Omental fat pad (tissue), 4 donors: ENCODE results near the gene TNFRSF21. TPM values are rescaled to one million over a fixed set of nuclear protein-coding genes. Genes with fewer than 3 reads are reported as not detected.

Experiments used
- ATAC-seq: fragments of 150-250 bp; one replicate; pipeline ENCODE4 v1.9.1; 2016; ENCODE audit warnings: mild to moderate bottlenecking, moderate library complexity; ENCODE audit not compliant: low FRiP score
- DNase-seq: peaks from one replicate; pipeline ENCODE4 v3.0.0-alpha.2; 2019; ENCODE audit warnings: low spot score
- total RNA-seq, 4 donors: library from RNA; depleted of rRNA; stranded (reverse); fragments of >200 nt; gene quantifications; one replicate each; pipeline ENCODE4 v1.1.0, GENCODE V29; 2016
- TF ChIP-seq, protein P1 (sequence below), 3 donors: fragments of 450-650 bp; IDR thresholded peaks; one replicate each; pipeline ENCODE4 v1.5.1; 2016 to 2017; ENCODE audit warnings: antibody characterized with exemption in 3 of 3, mild to moderate bottlenecking in 3 of 3, moderate library complexity in 2 of 3

TNFRSF21 gene
- total RNA-seq, 4 donors from 2014 or later = 43.3 to 72.4 (median 64.9) TPM

DNA sequence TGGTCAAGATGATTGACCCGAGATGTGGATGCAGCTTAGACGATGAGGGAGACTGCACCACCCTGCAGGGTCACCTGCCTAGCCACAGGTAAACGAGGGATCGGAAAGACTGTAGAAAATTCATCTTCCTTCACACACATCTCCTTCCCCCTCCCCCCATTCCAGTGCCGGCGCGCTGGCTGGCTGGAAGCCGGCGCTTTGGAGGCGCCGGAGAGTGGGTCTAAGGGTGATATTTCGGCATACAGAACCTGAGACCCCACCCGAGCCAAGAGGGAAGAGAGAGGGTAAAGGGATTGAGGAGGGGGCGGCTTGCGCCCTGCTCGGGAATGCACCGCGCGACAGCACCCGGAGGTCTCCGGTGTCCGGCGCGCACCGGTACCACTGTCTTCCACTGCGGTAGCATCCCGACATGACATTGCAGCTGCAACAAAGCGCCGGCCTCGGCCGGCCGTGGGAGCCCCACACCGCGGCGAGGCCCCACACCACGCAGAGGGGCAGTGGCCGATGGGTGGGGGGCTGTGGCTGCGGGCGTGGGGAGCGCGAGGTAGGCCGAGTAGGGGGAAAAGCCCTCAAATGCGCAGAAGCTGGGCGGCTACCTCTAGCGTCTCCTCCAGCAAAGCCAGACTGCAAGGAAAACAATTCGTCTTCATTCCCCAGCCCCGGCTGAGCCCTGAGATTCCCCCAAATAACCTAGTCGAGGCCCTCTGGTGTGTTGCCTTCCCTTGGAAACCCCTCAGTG, 984 bp downstream of the TNFRSF21 start:
- DNase-seq (no peak), ATAC-seq (peak; percentile 49)

DNA sequence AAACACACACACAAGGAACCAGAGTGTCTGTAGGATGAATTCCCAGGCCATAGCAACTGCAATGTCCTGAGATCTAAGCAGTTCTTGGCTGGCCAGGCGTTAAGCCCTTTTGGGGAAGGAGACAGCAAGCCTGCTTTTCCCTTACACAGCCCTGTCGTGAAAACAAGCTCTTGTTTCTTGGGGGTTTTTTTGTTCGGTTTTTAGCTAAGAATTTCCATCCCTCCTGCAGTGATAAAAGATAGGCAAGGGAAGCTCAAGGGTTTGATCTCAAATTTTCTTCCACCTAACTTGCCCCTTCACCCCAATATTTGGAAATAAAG, 1.5 kb downstream of the TNFRSF21 start:
- TF ChIP-seq, protein P1, sequence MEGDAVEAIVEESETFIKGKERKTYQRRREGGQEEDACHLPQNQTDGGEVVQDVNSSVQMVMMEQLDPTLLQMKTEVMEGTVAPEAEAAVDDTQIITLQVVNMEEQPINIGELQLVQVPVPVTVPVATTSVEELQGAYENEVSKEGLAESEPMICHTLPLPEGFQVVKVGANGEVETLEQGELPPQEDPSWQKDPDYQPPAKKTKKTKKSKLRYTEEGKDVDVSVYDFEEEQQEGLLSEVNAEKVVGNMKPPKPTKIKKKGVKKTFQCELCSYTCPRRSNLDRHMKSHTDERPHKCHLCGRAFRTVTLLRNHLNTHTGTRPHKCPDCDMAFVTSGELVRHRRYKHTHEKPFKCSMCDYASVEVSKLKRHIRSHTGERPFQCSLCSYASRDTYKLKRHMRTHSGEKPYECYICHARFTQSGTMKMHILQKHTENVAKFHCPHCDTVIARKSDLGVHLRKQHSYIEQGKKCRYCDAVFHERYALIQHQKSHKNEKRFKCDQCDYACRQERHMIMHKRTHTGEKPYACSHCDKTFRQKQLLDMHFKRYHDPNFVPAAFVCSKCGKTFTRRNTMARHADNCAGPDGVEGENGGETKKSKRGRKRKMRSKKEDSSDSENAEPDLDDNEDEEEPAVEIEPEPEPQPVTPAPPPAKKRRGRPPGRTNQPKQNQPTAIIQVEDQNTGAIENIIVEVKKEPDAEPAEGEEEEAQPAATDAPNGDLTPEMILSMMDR (IDR thresholded peaks at IDR 0.05) = no peak
- DNase-seq (no peak), ATAC-seq (no peak)

More for the DNA sequence above, 984 bp downstream of the TNFRSF21 start:
- TF ChIP-seq, protein P1 (IDR thresholded peaks at IDR 0.05) = no peak

DNA sequence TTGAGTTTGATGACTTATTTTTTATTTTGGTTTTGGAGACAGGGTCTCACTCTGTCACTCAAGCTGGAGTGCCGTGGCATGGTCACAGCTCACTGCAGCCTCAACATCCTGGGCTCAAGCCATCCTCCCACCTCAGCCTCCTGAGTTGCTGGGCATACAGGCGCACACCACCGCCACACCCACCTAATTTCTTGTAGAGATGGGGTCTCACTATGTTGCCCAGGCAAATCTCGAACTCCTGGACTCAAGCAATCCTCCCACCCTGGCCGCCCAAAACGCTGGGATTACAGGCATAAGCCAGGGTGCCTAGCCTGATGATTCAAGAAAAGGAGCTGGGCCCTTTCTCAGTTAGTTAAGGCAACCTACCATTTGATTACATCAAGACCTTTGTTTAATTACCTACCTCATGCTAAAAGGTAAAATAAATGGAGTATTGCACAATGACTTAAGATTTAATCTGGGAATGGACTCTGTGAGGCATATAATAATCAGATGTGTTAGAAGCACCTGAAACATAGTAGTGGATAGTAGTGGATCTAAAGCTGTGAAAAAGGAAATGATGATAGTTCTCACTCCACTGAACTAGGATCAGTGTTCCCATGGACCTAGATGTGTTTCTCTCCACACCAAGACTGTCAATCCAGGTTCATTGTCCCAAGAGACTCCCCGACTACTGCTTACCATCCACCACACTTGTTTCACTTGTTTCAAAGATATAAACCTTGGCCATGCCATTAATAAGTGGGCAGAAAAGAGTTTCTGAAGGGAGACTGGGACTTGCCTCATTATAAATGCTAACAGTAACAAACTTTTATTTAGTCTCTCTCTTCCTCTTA, 2.1 kb downstream of the TNFRSF21 start:
- TF ChIP-seq, protein P1 (IDR thresholded peaks at IDR 0.05) = no peak
- DNase-seq (no peak), ATAC-seq (no peak)

DNA sequence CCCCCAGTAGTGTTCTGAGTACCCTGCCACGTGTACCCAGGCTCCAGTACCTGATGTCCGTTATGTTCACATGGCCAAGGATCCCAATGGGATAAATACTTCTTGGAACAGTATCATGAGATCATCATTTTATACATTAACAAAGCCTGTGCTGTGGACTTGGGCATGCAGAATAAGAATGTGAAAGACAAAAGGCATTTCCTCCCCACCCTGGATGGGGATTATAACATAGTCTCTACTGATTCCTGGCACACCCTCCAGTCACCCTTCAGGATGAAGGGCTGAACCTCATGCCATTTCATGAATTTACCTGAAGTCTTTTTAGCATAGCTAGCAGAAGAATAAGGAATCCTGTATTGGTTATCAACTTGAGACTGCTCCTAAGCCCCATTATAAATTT, 2.8 kb downstream of the TNFRSF21 start:
- no peak for ATAC-seq
- TF ChIP-seq, protein P1 (IDR thresholded peaks at IDR 0.05) = no peak
- DNase-seq = no peak

DNA sequence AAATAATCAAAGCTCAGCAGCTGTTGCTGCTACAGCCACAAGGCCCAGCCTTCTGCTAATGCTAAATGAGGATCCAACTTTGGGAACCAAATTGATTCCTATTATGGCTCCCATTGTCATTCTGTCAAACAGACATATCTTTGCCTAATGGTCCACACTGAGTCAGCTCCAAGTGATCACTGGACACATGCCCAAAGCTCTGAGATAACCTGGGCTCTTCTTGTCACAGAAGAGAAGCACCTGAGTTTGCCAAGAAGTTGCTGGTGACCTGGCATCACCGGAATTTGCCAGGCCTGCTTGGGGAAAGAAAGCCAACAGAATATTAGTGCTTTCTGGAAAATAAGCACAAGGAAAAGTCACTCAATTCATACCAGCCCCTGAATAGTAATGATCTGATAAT, 5.8 kb downstream of the TNFRSF21 start:
- DNase-seq = no peak
- TF ChIP-seq, protein P1 (IDR thresholded peaks at IDR 0.05) = no peak
- ATAC-seq = no peak

DNA sequence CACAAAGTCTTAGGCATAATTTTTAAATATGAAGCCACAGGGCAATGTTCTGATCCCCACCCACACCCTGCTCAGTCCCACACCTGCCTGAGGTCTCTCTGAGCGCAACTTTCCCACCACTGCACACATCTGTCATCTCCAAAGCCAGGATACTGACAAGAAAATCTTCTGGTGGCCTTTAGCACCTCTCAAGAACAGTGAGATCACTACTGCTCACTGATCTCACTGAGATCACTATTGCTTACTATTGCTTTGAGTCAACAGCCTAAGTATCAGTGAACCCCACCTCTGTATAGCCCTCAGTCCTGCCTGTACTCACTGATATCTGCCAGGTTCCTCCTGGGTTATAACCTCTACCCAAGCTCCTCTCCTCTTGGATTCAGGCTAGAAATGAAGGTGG, 6.4 kb downstream of the TNFRSF21 start:
- ATAC-seq = no peak
- TF ChIP-seq, protein P1 (IDR thresholded peaks at IDR 0.05) = no peak
- no peak for DNase-seq
